ENCODE results near the gene ZNF92.

Gene ZNF92

GRCh38 chr7:65338346-65338745 is 35.3 kb upstream of the ZNF92 start (continued):
- no peak for TF ChIP-seq ZNF544 (tag by site-specific recombination; IDR thresholded peaks at IDR 0.05)
- no peak for TF ChIP-seq ZBTB10 (tag by site-specific recombination; IDR thresholded peaks at IDR 0.05)
- TF ChIP-seq ZNF302 (tag by site-specific recombination; IDR thresholded peaks at IDR 0.05; ENCODE audit: low read depth): no peak

DNA sequence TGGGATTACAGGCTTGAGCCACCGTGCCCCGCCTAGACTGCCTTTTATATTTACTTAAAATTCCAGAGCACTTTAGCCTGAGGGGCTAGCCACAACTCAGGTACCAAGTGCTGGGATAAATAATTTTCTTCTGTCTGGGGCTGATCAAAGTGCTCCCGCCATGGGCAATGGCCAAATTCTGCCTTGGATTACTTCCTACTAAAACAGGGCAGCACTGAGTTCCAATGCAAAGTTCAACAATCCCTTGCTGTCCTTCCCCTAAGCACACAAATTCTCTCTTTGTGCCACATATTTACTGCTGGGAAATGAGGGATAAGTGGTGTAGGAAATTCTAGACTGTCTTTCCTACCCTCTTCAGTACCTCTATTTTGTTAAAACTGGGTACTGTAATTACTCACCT is 34.4 kb upstream of the ZNF92 start:
- Histone ChIP-seq H3K9me3 (ENCODE audit: control insufficient read depth, insufficient read depth, low read depth, low read length) (no peaks in the 10 kb centered on the region), H3K4me1 (ENCODE audit: control insufficient read depth, insufficient read depth, low read length) (no peaks in the 10 kb centered on the region), H3K36me3 (ENCODE audit: control insufficient read depth in 2 of 2, insufficient read depth in 1 of 2, low read length in 2 of 2) (no peaks in the 10 kb centered on the region), H3K4me3 (ENCODE audit: low read depth, low read length) (no peak overlapping the region), H3K27ac (ENCODE audit: extremely low read depth, low read depth, low read length) (no peak overlapping the region)
- ChIA-PET CTCF (no interaction called here), POLR2A (interaction anchor here (0.7 kb wide), 1 partner anchor 34 kb away, joined by 5 read pairs; the partner anchor contains the start of gene ZNF92)
- TF ChIP-seq ZNF571 (tag by site-specific recombination; IDR thresholded peaks at IDR 0.05): no peak
- no peak for TF ChIP-seq TRIM28 (IDR thresholded peaks at IDR 0.05; ENCODE audit: borderline replicate concordance, low read length)
- no peak for TF ChIP-seq ZNF223 (tag by site-specific recombination; IDR thresholded peaks at IDR 0.05)
- TF ChIP-seq ZNF133 (tag by site-specific recombination; IDR thresholded peaks at IDR 0.05): no peak
- TF ChIP-seq, protein P1, sequence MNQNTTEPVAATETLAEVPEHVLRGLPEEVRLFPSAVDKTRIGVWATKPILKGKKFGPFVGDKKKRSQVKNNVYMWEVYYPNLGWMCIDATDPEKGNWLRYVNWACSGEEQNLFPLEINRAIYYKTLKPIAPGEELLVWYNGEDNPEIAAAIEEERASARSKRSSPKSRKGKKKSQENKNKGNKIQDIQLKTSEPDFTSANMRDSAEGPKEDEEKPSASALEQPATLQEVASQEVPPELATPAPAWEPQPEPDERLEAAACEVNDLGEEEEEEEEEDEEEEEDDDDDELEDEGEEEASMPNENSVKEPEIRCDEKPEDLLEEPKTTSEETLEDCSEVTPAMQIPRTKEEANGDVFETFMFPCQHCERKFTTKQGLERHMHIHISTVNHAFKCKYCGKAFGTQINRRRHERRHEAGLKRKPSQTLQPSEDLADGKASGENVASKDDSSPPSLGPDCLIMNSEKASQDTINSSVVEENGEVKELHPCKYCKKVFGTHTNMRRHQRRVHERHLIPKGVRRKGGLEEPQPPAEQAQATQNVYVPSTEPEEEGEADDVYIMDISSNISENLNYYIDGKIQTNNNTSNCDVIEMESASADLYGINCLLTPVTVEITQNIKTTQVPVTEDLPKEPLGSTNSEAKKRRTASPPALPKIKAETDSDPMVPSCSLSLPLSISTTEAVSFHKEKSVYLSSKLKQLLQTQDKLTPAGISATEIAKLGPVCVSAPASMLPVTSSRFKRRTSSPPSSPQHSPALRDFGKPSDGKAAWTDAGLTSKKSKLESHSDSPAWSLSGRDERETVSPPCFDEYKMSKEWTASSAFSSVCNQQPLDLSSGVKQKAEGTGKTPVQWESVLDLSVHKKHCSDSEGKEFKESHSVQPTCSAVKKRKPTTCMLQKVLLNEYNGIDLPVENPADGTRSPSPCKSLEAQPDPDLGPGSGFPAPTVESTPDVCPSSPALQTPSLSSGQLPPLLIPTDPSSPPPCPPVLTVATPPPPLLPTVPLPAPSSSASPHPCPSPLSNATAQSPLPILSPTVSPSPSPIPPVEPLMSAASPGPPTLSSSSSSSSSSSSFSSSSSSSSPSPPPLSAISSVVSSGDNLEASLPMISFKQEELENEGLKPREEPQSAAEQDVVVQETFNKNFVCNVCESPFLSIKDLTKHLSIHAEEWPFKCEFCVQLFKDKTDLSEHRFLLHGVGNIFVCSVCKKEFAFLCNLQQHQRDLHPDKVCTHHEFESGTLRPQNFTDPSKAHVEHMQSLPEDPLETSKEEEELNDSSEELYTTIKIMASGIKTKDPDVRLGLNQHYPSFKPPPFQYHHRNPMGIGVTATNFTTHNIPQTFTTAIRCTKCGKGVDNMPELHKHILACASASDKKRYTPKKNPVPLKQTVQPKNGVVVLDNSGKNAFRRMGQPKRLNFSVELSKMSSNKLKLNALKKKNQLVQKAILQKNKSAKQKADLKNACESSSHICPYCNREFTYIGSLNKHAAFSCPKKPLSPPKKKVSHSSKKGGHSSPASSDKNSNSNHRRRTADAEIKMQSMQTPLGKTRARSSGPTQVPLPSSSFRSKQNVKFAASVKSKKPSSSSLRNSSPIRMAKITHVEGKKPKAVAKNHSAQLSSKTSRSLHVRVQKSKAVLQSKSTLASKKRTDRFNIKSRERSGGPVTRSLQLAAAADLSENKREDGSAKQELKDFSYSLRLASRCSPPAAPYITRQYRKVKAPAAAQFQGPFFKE (tag by site-specific recombination; IDR thresholded peaks at IDR 0.05; ENCODE audit: borderline replicate concordance): no peak
- TF ChIP-seq ZNF473 (tag by site-specific recombination; IDR thresholded peaks at IDR 0.05): no peak
- TF ChIP-seq MEIS1 (CRISPR knock-in tag; IDR thresholded peaks at IDR 0.05; ENCODE audit: borderline replicate concordance): no peak
- no peak for TF ChIP-seq ZNF2 (tag by site-specific recombination; IDR thresholded peaks at IDR 0.05)
- TF ChIP-seq ZNF239 (tag by site-specific recombination; IDR thresholded peaks at IDR 0.05): no peak
- TF ChIP-seq, protein P2, sequence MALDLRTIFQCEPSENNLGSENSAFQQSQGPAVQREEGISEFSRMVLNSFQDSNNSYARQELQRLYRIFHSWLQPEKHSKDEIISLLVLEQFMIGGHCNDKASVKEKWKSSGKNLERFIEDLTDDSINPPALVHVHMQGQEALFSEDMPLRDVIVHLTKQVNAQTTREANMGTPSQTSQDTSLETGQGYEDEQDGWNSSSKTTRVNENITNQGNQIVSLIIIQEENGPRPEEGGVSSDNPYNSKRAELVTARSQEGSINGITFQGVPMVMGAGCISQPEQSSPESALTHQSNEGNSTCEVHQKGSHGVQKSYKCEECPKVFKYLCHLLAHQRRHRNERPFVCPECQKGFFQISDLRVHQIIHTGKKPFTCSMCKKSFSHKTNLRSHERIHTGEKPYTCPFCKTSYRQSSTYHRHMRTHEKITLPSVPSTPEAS (tag by site-specific recombination; IDR thresholded peaks at IDR 0.05): no peak
- TF ChIP-seq ZNF670 (tag by site-specific recombination; IDR thresholded peaks at IDR 0.05; ENCODE audit: low read depth): no peak
- no peak for TF ChIP-seq ZNF707 (tag by site-specific recombination; IDR thresholded peaks at IDR 0.05)
- TF ChIP-seq BCL11A (tag by site-specific recombination; IDR thresholded peaks at IDR 0.05; ENCODE audit: low read depth): no peak
- TF ChIP-seq ZNF146 (tag by site-specific recombination; IDR thresholded peaks at IDR 0.05): no peak
- TF ChIP-seq ZBTB49 (tag by site-specific recombination; IDR thresholded peaks at IDR 0.05; ENCODE audit: low read depth): no peak
- TF ChIP-seq ZNF660 (tag by site-specific recombination; IDR thresholded peaks at IDR 0.05): no peak
- no peak for TF ChIP-seq YY2 (tag by site-specific recombination; IDR thresholded peaks at IDR 0.05)
- no peak for TF ChIP-seq ZNF664 (tag by site-specific recombination; IDR thresholded peaks at IDR 0.05)
- TF ChIP-seq GLIS2 (tag by site-specific recombination; IDR thresholded peaks at IDR 0.05): no peak

Measured in HEK293 (cell line).